Chondrocyte (in vitro differentiated cells): ENCODE results near the gene WBP11. TPM values are rescaled to one million over a fixed set of nuclear protein-coding genes. Genes with fewer than 3 reads are reported as not detected.
"Not testable (repeated sequence)": the region's sequence is repeated elsewhere in the genome, so short reads cannot be mapped to it uniquely, and the experiment has no call there.

Source experiments
- DNase-seq: peaks from one replicate; pipeline ENCODE4 v3.0.0; 2021; ENCODE audit warnings: mixed read lengths, low spot score
- H3K27ac Mint-ChIP-seq: one replicate; pipeline ENCODE4 v1.8.0; 2021; ENCODE audit warnings: mild to moderate bottlenecking, moderate library complexity, mixed read lengths; ENCODE audit not compliant: unreplicated experiment
- H3K27me3 Mint-ChIP-seq: 2 replicates; pipeline ENCODE4 v1.8.0; 2021; ENCODE audit warnings: low read depth, mixed read lengths
- H3K36me3 Mint-ChIP-seq: 2 replicates; pipeline ENCODE4 v1.8.0; 2021; ENCODE audit warnings: low read depth, mixed read lengths
- H3K4me1 Mint-ChIP-seq: 2 replicates; pipeline ENCODE4 v1.8.0; 2021; ENCODE audit warnings: low read depth, mild to moderate bottlenecking, mixed read lengths
- H3K4me3 Mint-ChIP-seq: one replicate; pipeline ENCODE4 v1.8.0; 2021; ENCODE audit warnings: mild to moderate bottlenecking, moderate library complexity, mixed read lengths; ENCODE audit not compliant: unreplicated experiment
- H3K9me3 Mint-ChIP-seq: 2 replicates; pipeline ENCODE4 v1.8.0; 2021; ENCODE audit warnings: low read depth, mixed read lengths
- total RNA-seq: library from RNA; stranded (reverse); gene quantifications from 3 replicates; pipeline ENCODE4 v1.2.1, GENCODE V29; 2021
- TF ChIP-seq, protein P1 (sequence below): fragments of 200-600 bp; sonication (generic); IDR thresholded peaks from 2 replicates; pipeline ENCODE4 v1.5.0; 2021; ENCODE audit warnings: antibody characterized with exemption, mild to moderate bottlenecking, moderate library complexity

Gene WBP11
- total RNA-seq, 1 donor from 2014 or later: 46.2 TPM

DNA sequence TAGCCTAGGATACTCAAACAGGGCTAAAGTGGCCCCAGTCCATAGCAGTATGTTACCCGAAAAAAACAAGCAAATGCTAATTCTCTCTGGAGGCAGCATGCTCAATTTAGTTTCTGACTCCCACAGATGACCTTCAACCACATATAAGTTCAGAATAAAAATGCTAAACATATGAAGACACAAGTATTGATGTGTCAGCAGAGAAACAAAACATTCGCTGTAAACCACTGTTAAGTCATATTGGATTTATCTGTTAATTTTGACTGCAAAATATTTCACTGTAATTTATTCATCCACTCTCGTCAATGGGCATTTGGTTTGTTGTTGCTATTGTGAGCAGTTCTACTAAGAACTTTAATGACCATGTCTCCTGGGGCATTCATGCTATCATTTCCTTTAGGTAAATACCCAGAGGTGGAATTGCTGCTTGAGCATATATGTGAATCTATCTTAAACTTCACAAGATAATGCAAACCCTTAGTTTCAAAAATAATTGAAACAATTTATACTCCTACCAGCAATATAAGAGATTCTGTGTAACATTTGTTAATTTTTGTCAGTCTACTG, 36.5 kb downstream of the WBP11 start:
- Mint-ChIP-seq H3K4me3 (no peak overlapping the region), H3K27ac (no peak overlapping the region), H3K9me3 (peaks cover 7% of the 10 kb centered on the region), H3K36me3 (peaks cover 7% of the 10 kb centered on the region), H3K27me3 (no peaks in the 10 kb centered on the region), H3K4me1 (peaks cover 39% of the 10 kb centered on the region)
- no peak for DNase-seq
- TF ChIP-seq, protein P1, sequence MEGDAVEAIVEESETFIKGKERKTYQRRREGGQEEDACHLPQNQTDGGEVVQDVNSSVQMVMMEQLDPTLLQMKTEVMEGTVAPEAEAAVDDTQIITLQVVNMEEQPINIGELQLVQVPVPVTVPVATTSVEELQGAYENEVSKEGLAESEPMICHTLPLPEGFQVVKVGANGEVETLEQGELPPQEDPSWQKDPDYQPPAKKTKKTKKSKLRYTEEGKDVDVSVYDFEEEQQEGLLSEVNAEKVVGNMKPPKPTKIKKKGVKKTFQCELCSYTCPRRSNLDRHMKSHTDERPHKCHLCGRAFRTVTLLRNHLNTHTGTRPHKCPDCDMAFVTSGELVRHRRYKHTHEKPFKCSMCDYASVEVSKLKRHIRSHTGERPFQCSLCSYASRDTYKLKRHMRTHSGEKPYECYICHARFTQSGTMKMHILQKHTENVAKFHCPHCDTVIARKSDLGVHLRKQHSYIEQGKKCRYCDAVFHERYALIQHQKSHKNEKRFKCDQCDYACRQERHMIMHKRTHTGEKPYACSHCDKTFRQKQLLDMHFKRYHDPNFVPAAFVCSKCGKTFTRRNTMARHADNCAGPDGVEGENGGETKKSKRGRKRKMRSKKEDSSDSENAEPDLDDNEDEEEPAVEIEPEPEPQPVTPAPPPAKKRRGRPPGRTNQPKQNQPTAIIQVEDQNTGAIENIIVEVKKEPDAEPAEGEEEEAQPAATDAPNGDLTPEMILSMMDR: no peak

DNA sequence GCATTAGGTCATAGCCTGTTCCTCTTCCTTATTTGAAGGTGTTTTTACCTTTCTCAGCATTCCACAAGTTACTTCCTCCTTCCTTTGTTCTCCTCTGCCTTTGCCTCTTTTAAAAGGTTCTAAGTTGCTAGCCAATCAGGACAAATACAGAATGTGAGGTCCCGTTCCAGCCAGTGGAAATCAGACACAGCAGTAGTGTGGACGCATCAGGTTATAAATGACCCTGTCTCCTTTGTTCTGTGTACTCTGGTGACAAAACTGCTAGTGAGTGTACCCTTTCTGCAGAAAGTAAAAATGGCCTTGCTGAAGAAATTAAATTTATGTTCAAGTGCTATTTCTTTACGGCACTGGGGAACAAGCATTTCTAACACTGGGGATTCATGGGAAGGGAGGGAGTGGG, 37.3 kb downstream of the WBP11 start:
- H3K27me3 Mint-ChIP-seq, H3K9me3 Mint-ChIP-seq, H3K27ac Mint-ChIP-seq, DNase-seq, H3K4me3 Mint-ChIP-seq: not testable (repeated sequence)
- peaks cover 32% of the 10 kb centered on the region for H3K4me1 Mint-ChIP-seq
- H3K36me3 Mint-ChIP-seq: peaks cover 11% of the 10 kb centered on the region

DNA sequence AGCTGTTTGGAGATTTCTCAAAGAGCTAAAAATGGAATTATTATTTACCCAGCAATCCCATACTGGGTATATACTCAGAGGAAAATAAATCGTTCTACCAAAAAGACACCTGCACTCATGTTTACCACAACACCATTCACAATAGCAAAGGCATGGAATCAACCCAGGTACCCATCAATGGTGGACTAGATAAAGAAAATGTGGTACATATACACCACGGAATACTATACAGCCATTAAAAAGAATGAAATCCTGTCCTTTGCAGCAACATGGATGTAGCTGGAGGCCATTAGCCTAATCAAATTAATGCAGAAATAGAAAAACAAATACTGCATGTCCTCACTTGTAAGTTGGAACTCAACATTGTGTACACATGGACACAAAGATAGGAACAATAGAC, 37.9 kb downstream of the WBP11 start:
- TF ChIP-seq, protein P1: no peak
- H3K4me3 Mint-ChIP-seq: no peak overlapping the region
- H3K27me3 Mint-ChIP-seq: no peaks in the 10 kb centered on the region
- H3K36me3 Mint-ChIP-seq: peaks cover 11% of the 10 kb centered on the region
- peaks cover 7% of the 10 kb centered on the region for H3K9me3 Mint-ChIP-seq
- DNase-seq: no peak
- H3K27ac Mint-ChIP-seq: no peak overlapping the region
- peaks cover 32% of the 10 kb centered on the region for H3K4me1 Mint-ChIP-seq

DNA sequence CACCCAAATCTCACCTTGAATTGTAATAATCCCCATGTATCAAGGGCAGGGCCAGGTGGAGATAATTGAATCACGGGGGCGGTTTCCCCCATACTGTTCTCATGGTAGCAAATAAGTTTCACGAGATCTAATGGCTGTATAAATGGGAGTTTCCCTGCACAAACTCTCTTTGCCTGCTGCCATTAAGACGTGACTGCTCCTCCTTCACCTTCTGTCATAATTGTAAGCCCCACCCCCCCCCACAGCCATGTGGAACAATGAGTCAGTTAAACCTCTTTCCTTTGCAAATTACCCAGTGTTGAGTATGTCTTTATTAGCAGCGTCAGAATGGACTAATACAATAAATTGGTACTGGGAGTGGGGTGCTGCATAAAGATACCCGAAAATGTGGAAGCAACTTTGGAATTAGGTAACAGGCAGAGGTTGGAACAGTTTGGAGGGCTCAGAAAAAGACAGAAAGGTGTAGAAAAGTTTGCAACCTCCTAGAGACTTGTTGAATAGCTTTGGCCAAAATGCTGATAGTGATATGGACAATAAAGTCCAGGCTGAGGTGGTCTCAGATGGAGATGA, 43.5 kb downstream of the WBP11 start:
- not testable (repeated sequence) for H3K4me1 Mint-ChIP-seq, H3K27ac Mint-ChIP-seq, DNase-seq, H3K27me3 Mint-ChIP-seq, H3K4me3 Mint-ChIP-seq, H3K36me3 Mint-ChIP-seq, H3K9me3 Mint-ChIP-seq

DNA sequence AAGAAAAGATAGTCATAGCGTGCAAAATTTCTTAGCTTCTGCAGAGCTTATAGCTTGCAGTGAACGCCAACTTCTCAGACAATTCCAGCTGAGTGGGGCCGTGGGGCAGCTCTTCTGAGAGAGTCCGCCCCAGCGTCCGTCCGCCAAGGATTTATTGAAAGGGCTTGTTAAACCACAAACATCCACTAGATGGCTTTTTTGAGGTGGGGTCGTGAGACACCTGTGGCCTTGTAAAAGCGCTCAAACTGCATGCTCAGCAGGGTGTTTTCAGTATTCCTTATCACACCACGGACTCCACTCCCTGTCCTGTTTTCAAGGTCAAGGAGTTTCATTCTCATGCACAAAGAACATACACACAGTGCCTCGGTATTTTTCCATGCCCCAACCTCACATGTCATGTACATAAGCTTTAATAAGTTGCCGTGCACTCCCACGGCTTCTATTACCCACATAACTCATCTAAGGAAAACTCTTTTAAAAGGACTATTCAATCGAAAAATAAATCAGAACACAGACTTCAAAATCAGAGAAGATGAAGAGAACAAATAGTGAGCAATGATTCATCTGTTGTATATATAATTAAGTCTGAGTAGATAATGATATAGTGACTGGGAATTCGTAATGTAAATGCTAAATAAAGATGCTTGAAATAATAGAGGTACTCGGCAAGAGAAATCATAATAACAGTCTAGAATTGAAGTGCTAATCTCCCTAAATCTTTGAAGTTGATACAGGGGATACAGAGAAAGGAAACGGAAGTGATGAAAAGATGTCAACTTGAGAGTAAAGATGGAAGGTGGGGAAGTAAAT, 46.7 kb downstream of the WBP11 start:
- H3K27ac Mint-ChIP-seq: no peak overlapping the region
- no peak overlapping the region for H3K4me3 Mint-ChIP-seq

DNA sequence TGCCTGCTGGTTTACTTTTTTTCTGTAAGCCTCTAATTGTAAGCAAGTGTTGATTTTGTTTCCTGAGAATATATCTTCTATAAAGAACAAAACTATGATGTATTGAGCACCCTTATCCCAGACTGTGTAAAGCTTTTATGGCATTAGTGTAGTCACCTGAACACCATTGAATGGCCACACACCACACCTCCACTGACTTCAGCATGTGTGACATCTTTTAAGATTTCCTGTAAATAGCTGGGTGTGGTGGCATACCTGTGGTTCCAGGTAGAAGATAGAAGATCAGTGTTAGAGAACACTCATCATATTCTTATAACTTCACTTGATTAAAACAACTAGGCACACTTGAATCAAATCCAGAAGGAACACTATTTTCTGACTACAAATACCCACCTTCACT, 51.3 kb downstream of the WBP11 start:
- Mint-ChIP-seq H3K27me3 (no peaks in the 10 kb centered on the region), H3K9me3 (no peaks in the 10 kb centered on the region), H3K4me3 (no peak overlapping the region), H3K36me3 (no peaks in the 10 kb centered on the region), H3K27ac (no peak overlapping the region), H3K4me1 (peaks cover 9% of the 10 kb centered on the region)
- TF ChIP-seq, protein P1: no peak
- no peak for DNase-seq

More for the DNA sequence above, 46.7 kb downstream of the WBP11 start:
- Mint-ChIP-seq H3K4me1 (peaks cover 9% of the 10 kb centered on the region), H3K36me3 (peaks cover 3% of the 10 kb centered on the region), H3K27me3 (no peaks in the 10 kb centered on the region), H3K9me3 (peaks cover 9% of the 10 kb centered on the region)
- TF ChIP-seq, protein P1: peak; percentile 76
- DNase-seq: no peak
